SKM-1 treated with dmso at 0.1 percent for 144 hours (cell line): ENCODE data around the gene CDK5R2.

Source experiments
- DNase-seq: peaks from one replicate; lab custom pipeline; 2025; ENCODE audit not compliant: unreplicated experiment; lab: John Stamatoyannopoulos, UW

The CDK5R2 gene

GRCh38 chr2:219001577-219002394, 42.3 kb downstream of the CDK5R2 start:
- DNase-seq, result no peak

GRCh38 chr2:219002395-219003266, 43.2 kb downstream of the CDK5R2 start:
- DNase-seq, result no peak

- no peak for DNase-seq
These were observed 43.8 kb downstream of the CDK5R2 start for GRCh38 chr2:219003267-219003634.

- DNase-seq, result no peak
These were observed 44.5 kb downstream of the CDK5R2 start for GRCh38 chr2:219003979-219004378.

GRCh38 chr2:219009294-219009693, 49.8 kb downstream of the CDK5R2 start:
- DNase-seq, result no peak

- DNase-seq, result no peak
These were observed 50.8 kb downstream of the CDK5R2 start for GRCh38 chr2:219010162-219010756.

- no peak for DNase-seq
These were observed 51.4 kb downstream of the CDK5R2 start for GRCh38 chr2:219010873-219011272.
